Erythroblast (primary cell): ENCODE results near the gene DIPK1C.

ENCODE experiments used
- DNase-seq, 2 experiments: peaks; one replicate each; lab custom pipeline; 2025; lab: John Stamatoyannopoulos, UW
- GATA1 ChIP-seq: IDR thresholded peaks from 2 replicates; pipeline ENCODE4 v1.6.1; 2011; ENCODE audit warnings: low read depth, mild to moderate bottlenecking, control low read depth, low read length, moderate library complexity
- POLR2A ChIP-seq: IDR thresholded peaks from 2 replicates; pipeline ENCODE4 v1.6.1; 2011; ENCODE audit warnings: mild to moderate bottlenecking, low read length

The DIPK1C gene

DNA sequence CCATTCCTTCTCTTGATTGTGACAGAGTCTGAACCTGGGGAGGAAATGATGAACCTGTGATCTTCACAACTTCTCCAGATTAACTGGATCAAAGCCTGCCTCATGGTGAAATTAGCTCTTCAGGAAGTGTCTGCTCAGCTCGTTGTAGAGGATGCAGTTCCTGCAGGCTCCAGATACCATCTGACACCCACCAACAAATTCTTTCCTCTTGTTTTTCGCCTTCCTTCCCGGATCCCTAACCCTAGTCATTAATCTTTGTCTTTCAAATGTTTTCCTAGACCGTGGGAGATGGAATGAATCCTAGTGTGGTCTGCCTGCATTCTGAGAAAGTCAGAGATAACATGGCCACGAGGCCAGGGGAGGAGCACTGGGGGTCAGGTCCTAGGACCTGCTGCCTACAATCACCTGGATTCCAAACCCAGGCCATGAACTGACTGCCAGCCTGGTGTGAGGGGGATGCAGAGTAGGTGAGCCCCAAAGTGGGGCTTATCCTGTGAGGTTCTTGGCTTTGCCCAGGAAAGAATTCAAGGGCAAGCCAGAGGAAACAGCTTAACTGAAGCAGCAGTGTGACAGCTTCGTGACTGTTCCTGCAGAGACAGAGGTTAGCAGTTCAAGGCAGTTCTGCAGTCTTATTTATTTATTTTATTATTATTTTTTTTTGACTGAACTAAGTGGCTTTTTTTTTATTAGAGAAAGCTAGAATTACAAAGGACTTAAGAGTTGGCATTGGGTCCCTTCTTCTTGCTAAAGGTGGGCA, 67.8 kb downstream of the DIPK1C start:
- TF ChIP-seq POLR2A (no peak), GATA1 (no peak)
- DNase-seq, result no peak

- no peak for TF ChIP-seq GATA1
- TF ChIP-seq POLR2A, result no peak
Measured at GRCh38 chr18:74388227-74388626, 68.9 kb downstream of the DIPK1C start.

DNA sequence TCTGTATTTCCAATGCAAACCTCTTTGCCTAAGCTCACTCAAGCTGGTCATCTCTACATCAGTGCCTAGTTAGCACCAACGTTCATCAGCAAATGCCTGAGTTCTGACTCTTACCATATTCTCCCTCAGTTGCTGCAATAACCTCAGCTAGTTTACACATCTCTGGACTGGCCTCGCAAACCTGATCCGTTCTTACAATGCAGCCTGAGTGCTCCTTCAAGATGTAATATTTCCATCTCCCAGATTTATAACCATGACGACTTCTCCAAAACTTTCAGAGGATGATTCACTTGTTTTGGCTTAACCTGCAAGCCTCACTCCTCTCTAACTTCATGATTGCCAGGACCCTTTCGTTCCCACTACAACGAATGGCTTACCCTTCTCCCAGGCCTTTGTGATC, 69.7 kb downstream of the DIPK1C start:
- no peak for TF ChIP-seq POLR2A
- TF ChIP-seq GATA1, result no peak
- DNase-seq, result no peak

More at GRCh38 chr18:74388227-74388626, 68.9 kb downstream of the DIPK1C start:
- no peak for DNase-seq
